ENCODE data around the gene MED15.
"Not testable (repeated sequence)": the region's sequence is repeated elsewhere in the genome, so short reads cannot be mapped to it uniquely, and the experiment has no call there.

MED15 gene

DNA sequence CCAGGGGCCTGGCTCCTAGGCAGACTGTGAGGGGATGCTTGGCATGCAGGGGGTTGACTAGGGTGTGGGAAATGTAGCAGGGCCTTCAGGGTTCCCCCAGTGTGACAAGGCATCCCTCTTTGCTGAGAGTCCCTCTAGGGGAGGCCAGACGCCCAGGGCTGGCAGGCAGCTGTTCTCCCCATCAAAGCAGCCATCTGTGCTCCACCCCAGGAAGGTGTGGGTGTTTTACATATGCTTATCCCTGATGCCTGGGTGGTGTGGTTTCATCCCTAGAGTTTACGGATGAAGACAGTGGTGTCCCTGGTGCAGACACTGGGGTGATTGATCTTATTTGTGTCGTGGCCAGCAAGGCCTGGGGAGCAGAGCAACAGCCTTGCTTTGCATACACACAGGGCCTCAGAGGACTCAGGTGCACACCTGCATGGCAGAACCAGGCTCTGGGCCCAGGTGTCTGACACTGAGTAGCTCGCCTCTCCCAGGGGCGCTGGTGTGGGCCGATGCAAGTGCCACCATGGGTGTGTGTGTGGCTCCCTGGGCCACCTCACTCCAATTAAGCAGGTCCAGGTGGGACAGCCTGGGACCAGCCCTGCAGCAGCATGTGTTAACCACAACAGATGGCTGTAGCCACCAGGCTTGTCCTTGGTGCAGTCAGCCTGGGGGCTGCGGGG lies 74.2 kb downstream of the MED15 start:
- DNase-seq (ENCODE audit: low read depth in 2 of 3, low spot score in 2 of 3), result no peak

DNA sequence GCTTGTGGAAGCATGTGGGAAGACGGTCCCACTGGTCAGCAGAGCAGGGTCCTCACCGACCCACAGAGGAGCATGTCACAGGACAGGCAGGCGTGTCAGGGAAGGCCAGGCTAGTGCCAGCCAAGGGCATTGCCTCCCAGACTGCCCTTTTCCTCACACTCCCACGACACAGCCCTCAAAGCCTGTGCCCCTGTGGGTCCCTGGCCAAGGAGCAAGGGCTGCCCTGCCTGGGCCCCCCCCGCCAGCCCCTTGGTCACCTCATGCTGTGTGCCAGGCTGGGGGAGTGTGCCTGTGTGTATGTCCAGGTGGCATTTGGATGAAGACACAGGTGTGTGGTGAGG lies 74.7 kb downstream of the MED15 start:
- DNase-seq (ENCODE audit: low read depth in 2 of 3, low spot score in 2 of 3), result no peak

DNA sequence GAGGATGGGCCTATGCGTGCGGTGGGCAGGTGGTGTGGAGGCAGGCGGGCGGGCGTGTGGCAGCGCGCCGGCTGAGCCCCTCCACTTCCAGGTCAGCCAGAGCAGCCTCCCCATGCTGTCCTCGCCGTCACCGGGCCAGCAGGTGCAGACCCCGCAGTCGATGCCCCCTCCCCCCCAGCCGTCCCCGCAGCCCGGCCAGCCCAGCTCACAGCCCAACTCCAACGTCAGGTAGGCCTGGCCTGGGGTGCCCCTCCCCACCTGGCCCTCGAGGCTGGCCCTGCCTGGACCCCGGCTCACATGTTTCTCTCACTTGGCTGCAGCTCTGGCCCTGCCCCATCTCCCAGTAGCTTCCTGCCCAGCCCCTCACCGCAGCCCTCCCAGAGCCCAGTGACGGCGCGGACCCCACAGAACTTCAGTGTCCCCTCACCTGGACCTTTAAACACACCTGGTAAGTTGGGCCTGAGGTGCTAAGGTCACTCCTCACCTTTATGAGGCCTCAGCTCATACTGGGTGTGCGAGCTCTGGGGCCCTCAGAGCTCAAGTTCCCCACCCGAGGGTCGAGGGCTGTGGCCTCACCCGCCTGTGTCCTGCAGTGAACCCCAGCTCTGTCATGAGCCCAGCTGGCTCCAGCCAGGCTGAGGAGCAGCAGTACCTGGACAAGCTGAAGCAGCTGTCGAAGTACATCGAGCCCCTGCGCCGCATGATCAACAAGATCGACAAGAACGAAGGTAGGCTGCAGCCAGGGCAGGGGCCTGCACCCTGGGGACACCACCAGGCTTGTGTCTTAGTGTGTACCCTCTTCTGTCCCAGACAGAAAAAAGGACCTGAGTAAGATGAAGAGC lies 75.3 kb downstream of the MED15 start:
- no peak for DNase-seq (ENCODE audit: low read depth in 2 of 3, low spot score in 2 of 3)

- DNase-seq (ENCODE audit: low read depth in 2 of 3, low spot score in 2 of 3), result no peak
Measured at GRCh38 chr22:20583471-20583922, 76.1 kb downstream of the MED15 start.

DNA sequence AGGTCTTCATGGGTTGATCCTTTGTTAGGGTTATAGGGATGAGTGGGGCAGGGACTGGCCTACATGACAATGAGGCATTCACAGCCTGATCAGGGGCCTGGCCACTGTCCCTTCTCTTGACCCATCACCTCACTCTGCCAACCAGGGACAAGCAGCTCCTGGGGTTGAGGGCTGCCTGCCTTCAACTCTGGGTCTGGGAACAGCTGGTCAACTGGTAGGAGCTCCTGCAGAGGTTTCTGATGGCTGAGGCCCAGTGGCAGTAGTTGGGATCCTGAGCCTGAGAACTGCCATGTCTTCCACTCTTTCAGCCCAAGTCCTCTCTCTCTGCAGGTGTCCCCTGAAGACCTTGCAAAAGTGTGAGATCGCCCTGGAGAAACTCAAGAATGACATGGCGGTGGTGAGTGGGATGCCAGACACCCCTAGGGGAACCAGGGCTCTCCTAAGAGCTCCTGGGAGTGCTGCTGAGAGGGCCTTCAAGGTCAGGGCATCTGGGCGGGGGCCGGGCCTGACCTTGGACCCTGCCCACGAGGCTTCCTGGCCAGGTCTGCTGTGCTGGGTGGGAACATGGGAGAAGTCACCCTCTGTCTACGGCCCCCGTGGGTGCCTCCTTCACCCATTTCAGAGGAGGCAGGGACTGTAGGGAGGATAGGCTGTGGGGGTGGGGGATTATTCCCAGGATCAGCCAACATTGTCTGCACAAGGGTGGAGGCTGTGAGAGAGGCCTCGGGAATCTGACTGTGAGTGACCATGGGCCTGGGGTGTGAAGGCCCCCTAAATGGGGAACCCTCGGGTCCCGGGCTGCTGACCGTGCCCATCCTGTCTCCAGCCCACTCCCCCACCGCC lies 76.8 kb downstream of the MED15 start:
- no peak for DNase-seq (ENCODE audit: low read depth in 2 of 3, low spot score in 2 of 3)

- no peak for DNase-seq (ENCODE audit: low read depth in 2 of 3, low spot score in 2 of 3)
Measured at GRCh38 chr22:20584872-20585638, 77.6 kb downstream of the MED15 start.

- DNase-seq (ENCODE audit: low read depth in 2 of 3, low spot score in 2 of 3), result no peak
Measured at GRCh38 chr22:20585639-20586402, 78.4 kb downstream of the MED15 start.

DNA sequence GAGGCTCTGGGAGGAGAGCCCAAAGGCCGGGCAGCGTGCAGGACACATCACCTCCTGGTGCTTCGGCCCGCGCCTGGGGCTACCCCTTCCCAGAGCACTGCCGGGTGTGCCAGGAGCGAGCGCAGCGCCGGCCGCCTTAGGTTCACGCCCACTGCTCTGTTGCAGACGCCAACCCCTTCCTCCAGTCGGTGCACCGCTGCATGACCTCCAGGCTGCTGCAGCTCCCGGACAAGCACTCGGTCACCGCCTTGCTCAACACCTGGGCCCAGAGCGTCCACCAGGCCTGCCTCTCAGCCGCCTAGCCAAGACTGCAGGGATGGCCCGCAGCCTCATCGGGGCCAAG lies 79.0 kb downstream of the MED15 start:
- no peak for DNase-seq (ENCODE audit: low read depth in 2 of 3, low spot score in 2 of 3)

GRCh38 chr22:20587206-20587958 lies 80.0 kb downstream of the MED15 start:
- no peak for DNase-seq (ENCODE audit: low read depth in 2 of 3, low spot score in 2 of 3)

- no peak for DNase-seq (ENCODE audit: low read depth in 2 of 3, low spot score in 2 of 3)
Measured at GRCh38 chr22:20588092-20588842, 80.9 kb downstream of the MED15 start.

DNA sequence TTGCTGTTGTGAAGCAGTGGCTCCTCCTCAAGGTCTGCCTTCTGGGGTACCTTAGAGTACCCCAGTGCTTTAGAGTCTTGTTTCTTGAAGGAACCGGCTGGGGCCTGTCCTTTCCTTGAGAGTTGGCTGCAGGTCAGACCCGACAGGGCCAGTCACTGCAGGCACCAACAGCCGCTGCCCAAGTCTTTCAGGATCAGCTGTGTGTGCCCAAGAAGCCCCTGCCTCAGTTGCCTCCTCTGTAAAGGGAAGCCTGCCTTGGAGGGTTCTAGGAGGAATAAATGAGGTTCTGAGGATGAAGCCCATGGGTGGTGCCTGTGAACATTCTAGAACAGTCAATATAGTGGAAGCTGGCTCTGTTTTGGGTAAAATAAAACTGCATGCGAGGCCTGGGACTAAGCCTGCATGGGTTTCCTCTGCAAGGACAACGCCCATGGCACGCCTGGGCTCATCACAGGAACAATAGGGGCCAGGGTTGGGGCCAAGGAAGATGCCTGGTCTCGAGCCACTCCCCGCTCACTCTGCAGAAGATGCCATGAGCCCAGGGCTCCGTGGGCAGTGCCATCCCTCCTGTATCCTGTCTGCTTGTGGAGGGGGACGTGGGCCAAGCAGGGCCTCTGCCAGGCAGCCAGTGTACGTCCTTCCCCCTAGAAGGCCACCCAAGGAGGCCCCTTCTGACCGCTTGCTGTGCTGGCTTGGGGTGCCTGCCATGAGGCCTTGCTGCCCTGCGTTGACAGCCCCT lies 81.6 kb downstream of the MED15 start:
- DNase-seq (ENCODE audit: low read depth in 2 of 3, low spot score in 2 of 3), result no peak

- DNase-seq (ENCODE audit: low read depth in 2 of 3, low spot score in 2 of 3), result no peak
Measured at GRCh38 chr22:20589614-20590476, 82.4 kb downstream of the MED15 start.

- no peak for DNase-seq (ENCODE audit: low read depth in 2 of 3, low spot score in 2 of 3)
Measured at GRCh38 chr22:20590477-20591294, 83.3 kb downstream of the MED15 start.

- DNase-seq (ENCODE audit: low read depth in 2 of 3, low spot score in 2 of 3), result no peak
Measured at GRCh38 chr22:20591295-20591645, 83.9 kb downstream of the MED15 start.

- DNase-seq (ENCODE audit: low read depth in 2 of 3, low spot score in 2 of 3), result no peak
Measured at GRCh38 chr22:20591660-20592310, 84.4 kb downstream of the MED15 start.

DNA sequence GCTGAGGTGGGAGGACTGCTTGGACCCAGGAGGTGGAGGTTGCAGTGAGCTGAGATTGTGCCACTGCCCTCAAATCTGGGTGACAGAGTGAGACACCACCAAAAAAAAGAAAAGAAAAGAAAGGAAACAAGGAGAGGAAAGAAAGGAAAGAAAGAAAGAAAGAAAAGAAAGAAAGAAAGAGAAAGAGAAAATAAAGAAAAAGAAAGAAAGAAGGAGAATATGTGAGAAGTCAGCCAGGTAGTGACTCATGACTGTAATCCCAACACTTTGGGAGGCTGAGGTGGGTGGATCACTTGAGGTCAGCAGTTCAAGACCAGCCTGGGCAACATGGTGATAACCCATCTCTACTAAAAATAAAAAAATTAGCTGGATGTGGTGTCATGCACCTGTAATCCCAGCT lies 86.6 kb downstream of the MED15 start:
- DNase-seq (ENCODE audit: low read depth in 2 of 3, low spot score in 2 of 3), result not testable (repeated sequence)
